ENCODE data around the gene HLCS. TPM values are rescaled to one million over a fixed set of nuclear protein-coding genes. Genes with fewer than 3 reads are reported as not detected.
"Not testable (repeated sequence)": the region's sequence is repeated elsewhere in the genome, so short reads cannot be mapped to it uniquely, and the experiment has no call there.

Gene HLCS
- polyA plus RNA-seq, 5 donors = 13.1 to 20.3 (median 15.9) TPM

DNA sequence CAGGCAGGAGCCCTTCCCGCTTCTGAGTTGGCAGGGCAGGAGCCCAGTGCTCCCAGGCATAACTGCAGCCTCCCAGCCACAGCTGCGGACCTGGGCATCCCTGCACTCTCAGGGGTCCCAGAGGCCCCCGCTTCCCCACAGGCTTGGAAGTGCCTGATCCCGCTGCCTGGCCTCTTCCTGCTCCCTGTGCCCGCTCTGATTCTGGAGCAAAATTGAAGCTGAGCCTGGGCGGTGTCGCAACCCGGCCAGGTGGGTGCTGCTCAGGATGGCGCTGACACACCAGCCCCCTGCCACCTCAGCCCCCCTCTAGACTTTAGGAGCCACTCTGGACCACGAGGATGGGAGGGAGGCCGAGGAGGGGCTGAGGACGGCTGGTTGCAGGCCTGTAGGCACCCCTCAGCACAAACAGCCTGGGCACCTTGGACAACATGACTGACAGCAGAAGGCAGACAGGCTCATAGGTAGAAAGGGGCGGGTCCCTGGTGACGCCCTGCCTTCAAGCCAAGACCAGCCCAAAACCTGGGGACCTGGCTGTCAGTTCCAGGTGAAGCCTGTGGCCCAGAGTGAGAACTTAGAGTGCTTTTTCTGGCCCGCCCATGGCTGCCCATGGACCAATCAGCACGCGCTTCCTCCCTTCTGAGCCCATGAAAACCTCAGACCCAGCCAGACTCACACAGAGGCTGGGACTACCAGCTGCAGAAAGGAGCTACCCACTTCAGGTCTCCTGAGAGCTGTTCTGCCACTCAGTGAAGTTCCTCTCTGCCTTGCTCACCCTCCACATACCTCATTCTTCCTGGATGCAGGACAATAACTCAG is 7.2 kb downstream of the HLCS start:
- DNase-seq = no peak

DNA sequence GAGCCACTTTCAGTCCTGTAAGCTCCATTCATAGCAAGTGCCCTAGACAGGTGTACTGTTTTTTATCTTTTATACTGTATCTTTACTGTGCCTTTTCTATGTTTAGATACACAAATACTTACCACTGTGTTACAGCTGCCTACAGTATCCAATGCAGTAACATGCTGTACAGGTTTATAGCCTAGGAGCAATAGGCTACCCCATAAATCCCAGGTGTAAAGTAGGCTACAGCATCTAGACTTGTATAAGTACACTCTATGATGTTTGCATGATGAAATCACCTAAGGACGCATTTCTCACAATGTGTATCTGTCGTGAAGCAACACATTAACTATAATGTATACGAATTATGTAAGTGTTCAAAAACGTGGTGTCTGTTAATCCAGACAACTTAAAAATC is 10.7 kb downstream of the HLCS start:
- DNase-seq = no peak

DNA sequence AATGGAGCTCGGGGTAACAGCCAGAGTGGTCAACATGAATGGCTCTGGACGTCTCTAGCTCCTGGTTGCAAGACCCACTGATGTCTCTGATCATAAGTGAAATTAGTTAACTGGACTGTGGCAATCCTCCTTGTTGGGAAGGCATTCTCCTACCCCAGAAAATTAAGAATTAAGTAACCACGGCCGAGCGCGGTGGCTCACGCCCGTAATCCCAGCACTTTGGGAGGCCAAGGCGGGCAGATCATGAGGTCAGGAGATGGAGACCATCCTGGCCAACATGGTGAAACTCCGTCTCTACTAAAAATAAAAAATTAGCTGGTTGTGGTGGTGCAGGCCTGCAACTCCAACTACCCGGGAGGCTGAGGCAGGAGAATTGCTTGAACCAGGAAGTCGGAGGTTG is 14.1 kb downstream of the HLCS start:
- not testable (repeated sequence) for DNase-seq

DNA sequence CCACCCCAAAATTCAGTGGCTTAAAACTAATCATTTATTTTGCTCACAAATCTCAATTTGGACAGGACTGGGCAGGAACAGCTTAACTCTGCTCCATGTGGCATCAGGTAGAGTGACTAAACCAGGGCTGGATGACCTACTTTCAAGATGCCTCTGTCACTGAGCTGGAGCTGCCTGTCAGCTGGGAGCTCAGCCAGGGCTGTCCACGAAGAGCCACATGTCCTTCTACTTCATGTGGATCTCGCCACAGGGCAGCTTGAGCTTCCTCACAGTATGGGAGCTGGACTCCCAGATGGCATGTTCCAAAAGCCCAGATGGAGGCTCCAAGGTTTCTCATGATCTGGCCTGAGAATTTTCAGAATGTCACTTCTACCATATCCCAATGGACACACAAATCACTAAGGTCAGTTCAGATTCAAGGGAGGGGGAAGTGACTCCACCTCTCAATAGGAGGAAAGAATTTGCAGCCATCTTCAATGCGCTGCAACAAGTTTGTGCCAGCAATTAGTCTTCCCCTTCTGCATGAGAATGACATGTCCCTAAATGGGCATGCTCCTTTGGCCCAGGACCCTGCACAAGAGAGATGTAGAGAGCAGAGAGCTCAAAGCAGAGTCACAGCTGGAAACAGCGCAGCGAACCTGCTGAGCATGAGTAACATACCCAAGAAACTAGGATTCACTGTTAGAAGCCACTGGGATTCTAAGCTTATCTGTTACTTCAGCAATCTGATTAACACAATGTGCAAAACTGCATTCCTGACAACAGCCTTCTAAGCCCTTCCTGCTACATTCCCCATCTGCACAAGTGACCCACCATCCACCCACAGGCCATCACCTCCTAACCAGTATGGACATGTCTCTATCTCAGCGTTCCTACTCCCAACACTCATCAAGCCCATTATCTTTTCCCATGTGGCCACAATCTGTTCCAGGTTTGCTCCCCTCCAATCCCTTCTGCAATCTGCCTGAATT is 17.0 kb downstream of the HLCS start:
- DNase-seq = no peak

DNA sequence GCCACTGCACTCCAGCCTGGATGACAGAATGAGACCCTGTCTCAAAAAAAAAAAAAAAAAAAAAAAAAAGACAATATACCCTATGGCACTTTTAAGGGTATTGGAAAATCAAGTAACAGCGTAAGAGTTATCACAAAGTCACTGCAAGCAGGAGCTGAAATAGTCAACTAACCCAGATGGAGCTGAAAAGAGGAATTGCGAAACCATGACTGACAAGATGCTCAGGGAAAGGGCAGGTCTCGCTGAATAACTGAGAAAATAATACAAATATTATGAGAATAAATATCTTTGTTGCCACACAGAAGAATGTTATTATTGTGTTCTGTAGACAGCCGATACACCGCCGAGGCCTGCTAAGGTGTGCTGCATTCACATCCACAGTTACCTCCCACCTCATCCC is 17.8 kb downstream of the HLCS start:
- no peak for DNase-seq

DNA sequence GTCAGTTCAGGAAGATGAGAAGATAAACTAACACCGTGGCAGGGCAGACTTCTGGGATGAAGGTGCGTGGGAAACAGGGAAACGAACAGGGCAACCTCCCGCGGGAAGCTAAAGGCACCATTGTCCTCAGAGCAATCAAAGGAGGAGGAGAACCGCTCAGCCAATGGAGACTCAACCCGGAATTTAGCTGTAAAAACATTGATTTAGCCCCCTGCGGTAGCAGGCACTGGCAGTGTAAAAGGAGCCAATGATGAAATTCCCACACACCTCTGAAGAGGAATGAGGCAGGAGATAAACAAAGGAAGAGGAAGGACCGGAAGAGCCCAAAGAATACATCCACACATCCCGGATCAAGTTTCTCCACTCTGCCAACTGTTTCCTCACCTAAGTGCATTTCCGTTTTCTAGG is 19.5 kb downstream of the HLCS start:
- DNase-seq = no peak

DNA sequence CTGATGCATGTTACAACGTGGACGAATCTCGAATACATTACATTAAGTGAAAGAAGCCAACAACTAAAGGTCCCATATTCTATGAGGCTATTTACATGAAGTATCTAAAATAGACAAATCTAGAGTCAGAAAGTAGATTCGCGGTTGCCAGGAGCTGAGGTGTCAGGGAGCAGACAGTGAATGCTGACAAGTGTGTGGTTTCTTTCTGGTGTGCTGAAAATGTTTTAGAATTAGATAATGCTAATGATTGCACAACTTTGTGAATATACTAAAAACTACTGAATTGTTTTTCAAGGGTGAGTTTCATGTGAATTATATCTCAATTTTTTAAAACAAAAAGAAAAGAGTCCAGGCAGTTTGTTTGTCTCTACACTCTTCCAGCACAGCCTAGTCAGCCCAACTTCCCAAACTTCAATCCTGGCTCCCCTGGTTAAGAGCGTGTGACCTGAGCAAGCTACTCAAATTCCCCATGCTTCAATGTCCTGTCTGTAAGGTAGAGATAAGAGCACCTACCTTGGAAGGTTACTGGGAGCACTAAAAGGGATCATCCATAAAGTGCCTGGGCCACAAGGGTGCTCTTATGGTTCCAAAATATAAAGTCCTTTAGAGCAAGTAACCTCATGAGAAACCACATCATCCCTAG is 20.9 kb downstream of the HLCS start:
- no peak for DNase-seq

DNA sequence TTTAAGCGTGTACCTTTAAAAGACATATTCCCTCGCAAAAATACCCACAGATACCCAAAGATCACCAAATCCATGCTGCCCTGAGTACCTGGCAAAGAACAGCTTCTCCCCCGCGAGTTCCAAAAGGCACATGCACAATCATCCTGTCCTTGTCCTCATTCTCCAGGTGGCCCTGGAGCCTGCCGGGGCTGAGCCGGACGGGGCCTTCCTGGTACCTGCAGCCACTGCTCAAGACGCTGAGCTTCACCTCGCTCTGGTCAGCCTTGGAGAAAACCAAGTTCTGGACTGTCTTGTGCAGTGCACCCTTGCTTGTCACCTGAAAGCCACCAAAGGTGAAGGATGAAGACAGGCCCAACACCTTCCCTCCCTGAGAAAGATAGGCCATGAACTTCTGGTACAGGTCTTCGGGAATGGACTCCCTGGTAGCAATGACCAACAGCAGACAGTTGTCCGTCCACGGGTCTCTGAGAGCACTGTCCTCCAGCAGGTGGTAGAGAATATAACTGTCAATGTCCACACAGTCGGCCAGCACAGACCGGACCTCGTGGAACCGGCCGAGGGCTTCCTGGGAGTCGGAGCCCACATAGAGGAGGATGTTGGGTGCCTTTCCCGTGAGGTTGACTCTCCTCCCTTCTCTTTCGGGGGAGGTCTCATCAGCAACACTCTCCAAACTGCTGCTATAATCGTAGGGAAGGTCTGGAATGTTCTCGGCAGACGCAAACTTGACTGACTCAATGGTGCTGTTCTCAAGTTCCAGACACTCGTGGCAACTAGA is 29.9 kb downstream of the HLCS start:
- no peak for DNase-seq

DNA sequence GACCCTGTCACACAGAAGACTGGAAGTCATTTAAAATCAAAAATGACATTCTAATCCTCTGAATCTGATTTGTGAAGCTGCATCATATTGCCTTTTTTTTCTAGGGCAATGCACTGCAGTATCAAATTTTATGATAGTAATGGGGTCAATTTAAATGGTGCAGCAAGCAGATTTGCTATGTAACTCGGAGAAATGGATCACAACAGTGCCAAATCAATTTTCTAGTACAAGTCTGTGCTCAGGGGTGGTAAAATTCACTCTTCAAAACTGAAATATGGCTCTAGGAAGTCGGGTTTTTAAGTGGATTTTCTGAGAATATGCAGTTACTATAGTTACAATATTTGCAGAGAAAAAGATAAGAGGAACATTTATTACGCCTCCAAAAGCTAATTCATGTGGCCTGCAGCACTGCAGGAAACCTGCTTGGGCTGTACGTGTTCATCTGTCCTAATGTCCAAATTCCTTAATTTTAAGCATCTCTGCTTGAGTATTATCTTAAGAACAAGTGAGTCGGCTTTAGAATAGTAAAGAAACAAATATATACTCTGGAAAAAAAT is 31.5 kb downstream of the HLCS start:
- DNase-seq = no peak

DNA sequence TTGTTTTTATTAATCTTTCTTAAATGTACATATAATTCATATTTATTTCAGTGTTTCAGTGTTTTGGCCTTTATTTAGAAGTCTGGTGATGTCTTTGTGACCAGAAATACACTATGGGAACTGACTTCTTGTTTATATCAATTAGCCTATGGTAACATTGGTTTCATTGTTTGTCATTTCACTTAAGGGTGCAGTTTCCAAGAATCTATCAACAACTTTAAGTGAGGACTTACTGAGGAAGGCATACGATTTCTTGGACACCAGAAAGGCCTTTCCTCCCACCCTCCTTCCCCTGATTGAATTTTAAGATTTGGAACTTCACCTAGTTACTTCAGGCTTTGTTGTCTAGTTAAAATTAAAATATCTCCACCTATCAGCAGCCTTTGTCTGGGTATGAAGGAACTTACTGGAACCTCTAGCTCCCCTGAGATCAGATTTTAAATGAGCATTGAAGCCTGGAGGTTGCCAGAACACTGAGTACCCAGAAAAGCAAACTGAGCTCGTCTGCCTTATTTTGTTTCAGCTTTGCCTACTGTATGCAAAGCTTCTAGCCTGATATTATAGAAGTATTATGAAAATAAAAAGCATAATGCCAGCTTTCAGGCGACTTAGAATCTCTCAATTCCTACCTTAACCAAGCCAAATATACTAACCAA is 34.2 kb downstream of the HLCS start:
- DNase-seq = no peak

DNA sequence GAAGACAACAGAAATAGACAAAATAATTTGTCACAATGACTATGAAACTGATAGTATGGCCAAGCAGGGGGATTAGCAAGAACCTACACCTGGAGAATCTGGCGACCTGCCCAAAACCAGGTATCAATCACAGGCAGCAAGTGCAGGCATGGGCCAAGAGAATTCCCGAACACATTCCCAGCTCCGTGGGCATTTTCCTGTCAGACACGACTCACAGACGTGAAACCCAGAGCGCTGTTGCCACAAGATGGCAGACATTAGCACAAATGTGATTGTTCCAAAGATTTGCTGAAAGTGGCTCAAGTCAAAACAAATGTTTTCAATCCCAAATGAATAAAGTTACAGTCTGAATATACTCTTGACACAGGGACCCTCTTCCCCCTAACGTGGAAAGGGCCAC is 36.8 kb downstream of the HLCS start:
- no peak for DNase-seq

DNA sequence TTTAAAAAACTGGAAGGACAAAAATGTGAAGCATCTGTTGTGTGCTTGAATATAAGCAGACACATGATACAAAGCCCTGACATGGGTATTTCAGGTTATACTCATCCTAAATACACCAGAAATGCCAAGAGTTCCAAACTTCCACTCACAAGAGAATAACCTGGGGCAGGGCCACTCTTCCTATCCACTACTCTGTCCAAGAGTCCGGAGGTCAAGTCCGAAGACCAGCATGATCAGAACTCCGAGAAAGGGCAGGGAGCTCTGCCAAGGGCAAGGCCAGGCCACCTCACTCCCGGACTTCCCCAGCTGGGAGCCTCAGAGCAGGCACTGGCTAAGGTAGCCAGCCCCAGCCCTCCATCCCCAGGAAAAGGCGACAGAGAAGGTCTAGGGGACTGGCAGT is 37.5 kb downstream of the HLCS start:
- no peak for DNase-seq

DNA sequence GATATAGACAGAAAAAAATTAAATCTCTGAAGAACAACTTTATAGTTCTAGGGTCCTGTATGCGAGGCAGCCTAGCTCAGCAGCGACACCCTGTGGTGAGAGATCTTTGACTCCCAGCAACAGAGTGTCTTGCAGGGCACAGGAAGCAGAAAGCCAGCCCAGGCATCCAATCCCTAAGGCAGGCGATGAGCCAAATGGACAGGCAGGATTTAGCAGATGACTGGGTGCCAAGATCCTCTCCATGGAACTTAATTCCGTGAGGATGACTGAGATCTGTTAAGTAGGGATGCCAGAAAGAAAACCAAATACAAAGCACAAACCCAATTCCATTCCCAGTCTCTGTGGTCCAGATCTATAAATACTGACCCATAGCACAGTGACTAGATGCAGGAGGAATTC is 38.8 kb downstream of the HLCS start:
- DNase-seq = peak in 1 of 2 donors; percentile 82

DNA sequence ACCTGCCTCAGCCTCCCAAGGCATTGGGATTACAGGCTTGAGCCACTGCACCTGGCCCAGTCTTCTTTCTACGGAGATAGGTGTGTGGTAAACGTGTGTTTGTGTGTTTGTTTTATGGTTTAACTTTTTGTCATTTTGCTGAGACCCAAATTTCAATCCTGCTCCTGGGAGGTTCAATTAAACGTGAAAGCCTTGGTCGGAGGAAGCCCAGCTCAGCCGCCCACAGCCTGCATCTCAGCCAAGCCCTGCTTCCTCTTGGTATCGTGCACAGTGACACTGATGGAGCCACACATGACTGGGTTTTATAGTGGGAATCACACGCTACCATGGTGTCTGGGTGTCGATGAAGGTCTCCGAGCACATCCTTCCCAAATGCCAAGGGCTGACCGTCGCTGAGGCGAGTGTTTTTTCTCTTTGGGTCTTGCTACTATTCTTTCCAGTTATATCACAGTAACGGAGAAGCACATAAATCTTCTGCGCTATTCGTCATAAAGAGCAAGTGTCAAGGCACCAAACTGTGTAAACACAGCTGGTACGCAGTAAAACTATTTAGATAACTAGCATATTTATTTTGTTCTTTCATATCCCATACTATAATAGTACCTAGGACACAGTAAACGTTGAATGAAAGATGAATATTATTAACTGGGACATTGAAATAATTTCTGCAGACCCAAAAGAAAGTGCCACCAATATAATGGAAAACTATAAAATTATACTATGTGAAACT is 39.3 kb downstream of the HLCS start:
- DNase-seq = no peak

DNA sequence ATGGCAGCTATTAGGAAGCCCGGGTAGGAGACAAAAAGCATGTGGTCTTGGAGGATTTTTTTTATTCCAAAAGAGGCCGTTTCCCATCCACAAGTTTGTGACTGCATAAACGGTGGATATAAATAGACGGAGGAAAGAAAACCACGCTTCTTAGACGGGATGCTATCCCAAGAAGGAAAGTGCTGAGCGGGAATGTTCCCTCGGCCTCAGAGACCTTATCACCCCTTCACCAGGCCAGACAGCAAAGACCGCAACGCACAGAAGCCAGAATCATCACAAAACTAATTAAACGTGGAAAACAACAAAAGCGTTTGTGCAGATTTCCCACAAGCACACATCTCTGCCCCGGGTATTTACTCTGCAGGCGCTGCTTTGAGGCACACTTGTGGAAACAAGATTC is 43.2 kb downstream of the HLCS start:
- DNase-seq = no peak

DNA sequence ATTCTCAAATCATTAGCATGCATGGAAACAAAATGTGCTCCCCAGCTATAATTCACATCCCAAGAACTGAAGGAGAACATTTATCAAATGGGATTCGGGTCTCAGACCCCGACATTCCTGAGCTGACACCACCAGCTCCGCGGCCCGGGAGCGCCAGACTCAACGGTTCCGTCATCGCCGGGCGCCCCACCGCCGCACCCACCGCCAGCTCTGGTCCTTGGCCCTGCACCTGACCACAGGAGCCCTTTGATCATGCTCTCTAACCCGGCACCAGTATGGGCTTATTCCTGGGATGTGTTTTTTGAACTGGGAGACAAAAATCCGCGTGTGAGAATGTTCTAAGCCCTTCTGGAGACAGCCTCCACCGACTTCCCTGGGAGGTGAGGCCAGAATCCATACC is 43.6 kb downstream of the HLCS start:
- no peak for DNase-seq

DNA sequence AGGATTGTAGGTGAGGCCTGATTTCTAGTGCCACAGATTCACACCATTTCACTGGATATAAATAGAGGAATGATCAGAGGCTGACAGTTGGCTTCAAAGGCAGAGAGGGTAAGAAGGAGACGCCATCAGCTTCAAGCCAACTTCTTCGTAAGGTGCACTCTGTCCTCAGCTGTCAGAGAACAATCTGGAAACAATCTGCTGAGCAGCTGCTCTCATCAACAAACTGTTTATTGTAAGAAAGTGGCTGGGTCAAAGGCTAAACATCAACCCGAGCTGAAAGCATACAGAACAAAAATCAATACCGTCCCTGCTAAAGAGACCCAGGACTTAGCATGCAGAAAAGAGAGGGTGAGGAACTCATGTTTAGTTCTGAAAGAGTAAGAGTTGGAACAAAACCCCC is 48.2 kb downstream of the HLCS start:
- no peak for DNase-seq

DNA sequence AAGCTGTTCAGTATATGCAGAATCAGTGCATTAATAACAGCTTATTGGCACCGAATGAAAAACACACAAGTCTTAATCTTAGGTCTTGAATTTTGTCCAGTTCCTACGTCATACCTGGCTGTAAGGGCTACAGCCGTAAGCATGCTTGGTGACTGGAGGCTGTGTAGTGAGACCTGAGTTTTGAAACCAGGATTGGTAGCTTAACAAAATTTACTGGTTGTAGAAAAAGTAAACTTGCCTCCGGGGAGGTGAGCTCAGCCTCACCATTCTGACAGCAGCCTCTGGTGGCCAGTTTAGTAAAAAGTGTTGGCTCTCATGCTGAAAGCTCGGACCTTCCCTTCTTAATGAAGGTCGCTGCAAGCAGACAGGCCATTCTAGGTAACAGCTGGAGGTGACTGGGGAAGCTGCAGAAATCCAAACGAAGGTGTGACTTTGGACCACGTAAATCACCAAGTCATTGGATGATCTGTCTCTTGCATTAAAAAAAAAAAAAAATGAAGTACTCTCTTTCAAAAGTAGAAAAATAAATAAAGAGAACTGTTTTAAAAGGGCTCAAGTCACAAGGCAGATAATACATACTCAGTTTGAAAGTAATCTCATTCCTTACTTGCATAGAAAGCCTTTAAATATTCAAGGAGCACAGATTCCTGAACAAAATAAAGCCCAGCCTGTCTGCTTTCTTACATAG is 48.9 kb downstream of the HLCS start:
- peak in 1 of 2 donors; percentile 40 for DNase-seq

DNA sequence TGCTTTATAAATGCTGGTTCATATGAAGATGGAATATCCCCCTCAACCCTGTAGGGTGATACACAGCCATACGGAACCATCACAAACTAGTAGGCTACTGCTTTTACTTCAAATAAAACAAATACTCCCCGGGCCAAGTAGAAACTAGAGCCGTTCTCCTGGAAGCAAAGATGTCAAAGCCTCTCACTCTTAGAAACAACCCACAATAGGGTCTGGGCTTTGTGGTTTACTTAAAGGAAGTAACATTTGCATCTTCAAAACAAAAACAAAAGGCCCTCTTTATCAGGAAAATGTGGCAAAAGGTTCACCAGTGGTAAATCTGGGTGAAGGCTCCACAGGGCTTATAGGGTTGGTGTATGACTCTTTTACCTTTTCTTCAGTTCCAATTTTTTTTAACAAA is 49.8 kb downstream of the HLCS start:
- no peak for DNase-seq
